Stimulated activated CD8-positive, alpha-beta memory T cell treated with anti-CD3 and anti-CD28 coated beads, Interleukin-12 subunit alpha, Interleukin-12 subunit beta, amount 100 ng/mL, for 1 hour (primary cell): ENCODE measurements around the gene TOB2.
A peak's percentile ranks its signal among the peaks of the same experiment; 100 is the strongest.
"Not testable (repeated sequence)": the region's sequence is repeated elsewhere in the genome, so short reads cannot be mapped to it uniquely, and the experiment has no call there.

Source experiments
- DNase-seq: peaks from one replicate; pipeline ENCODE4 v3.0.0-alpha.2; 2020; ENCODE audit warnings: low read depth

TOB2 gene

GRCh38 chr22:41425660-41426365 lies 20.8 kb downstream of the TOB2 start:
- DNase-seq = no peak

DNA sequence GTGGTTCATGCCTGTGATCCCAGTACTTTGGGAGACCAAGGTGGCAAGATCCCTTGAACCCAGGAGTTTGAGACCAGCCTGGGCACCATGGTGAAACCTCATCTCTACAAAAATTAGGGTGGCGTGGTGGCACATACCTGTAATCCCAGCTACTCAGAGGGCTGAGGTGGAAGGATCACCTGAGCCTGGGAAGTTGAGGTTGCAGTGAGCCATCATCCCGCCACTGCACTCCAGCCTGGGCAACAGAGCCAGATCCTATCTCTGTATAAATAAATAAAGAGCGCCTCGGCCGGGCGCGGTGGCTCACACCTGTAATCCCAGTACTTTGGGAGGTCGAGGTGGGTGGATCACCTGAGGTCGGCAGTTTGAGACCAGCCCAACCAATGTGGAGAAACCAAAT lies 27.9 kb downstream of the TOB2 start:
- DNase-seq = no peak

DNA sequence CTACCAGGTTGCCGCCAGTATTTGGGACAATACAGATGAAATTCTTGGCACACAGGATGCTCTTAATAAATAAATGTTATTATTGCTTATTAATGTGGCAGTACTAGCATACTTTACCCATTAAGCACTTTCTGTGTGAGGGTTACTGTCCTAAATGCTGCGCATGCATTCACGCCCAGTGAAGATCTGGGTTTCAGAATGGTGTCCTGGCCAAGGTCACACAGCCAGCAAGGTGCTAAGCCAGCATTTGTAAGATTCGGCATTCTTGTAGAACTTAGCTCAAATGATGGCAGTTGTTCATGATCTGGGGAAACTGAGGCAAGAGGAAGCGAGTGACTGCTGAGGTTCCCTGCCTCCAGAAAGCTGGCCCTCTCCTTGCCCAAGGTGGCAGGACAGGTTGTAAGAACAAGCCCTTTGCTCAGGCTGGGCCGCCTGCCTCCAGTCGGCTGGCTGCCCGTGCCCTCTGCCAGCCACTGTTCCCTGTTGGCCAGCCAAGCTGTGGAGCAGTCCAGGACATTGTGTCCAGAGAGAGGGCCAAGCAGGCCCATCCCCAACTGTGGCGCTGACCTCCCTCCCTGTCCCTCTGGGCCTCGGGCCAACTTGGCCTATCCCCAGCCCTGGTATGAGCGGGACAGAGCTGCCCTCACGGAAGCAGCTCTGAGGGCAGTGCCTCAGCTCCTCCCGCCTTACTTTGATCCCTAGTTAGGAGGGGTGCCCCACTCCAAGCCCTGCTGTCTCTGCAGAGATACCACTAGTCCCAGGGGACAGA lies 28.8 kb downstream of the TOB2 start:
- no peak for DNase-seq

DNA sequence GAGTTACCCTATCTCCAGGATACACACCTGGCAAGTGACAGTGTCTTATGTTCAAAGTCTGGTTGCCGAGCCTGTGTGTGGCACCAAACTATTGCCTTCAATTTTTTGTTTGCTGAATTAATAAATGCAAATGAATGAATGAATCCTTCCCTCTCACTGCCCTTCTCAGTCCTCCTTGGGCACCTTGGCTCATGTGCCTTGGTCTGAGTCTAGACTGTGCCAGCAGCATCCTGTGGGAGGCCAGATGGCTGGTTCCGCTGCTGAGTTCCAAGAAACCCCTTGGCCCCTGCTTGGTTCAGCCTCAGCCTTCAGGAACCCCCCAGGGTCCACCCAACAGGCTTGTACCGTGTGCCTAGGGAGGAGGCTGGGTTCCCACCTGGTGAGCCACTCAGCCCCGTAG lies 31.0 kb downstream of the TOB2 start:
- no peak for DNase-seq

DNA sequence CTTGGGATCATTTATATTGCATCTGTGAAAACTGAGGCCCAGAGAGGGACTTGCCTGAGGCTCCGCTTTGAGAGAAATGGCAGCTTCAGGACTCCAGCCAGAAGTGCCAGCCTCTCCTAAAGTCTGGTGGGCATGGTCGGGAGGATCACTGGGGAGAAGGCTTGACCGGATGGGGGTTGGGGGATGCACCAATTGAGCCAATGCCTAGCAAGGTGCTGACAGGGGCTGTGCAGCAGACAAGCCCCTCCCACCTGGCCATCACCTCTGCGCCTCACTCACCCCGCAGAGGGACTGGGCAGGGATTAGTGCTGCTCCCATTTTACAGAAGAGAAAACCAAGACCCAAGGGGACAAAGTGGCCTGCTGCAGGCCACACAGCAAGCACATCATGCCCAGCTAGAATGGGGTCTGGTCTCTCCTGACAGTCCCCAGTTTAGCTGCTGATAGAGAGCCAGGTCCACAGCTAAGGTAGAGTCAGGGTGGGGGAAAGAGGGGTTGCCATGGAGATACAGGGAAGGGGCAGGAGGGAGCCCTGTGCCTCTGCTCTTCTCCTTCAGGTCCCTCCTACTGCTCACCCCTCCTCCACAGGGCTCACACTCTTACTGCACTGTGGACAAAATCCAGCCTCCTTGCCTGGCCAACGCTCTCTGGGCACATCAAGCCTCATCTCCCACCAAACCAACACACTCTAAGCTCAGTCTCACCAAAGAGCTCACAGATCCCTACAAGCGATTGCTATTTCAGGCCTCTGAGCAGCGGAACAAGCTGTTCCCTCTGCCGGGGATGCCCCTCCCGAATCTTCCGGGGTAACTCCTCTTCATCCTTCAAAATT lies 35.4 kb downstream of the TOB2 start:
- no peak for DNase-seq

DNA sequence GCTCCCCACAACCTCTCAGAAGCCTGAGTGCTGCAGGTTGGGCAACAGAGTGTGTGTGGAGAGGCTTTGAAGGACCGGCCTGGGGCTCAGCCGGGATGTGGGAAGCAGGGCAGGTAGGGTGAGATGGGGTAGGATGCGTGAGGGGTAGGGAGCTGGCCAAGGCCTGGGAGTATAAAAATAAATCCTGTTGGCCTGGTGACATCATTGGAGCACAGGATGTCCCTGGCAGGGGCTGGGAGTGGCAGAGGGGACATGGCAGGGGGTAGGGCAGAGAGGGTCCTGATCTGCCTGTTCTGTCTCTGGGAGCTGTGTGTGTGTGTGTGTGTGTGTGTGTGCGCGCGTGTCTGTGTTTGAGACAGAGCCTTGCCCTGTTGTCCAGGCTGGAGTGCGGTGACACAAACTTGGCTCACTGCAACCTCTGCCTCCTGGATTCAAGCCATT lies 36.3 kb downstream of the TOB2 start:
- no peak for DNase-seq

DNA sequence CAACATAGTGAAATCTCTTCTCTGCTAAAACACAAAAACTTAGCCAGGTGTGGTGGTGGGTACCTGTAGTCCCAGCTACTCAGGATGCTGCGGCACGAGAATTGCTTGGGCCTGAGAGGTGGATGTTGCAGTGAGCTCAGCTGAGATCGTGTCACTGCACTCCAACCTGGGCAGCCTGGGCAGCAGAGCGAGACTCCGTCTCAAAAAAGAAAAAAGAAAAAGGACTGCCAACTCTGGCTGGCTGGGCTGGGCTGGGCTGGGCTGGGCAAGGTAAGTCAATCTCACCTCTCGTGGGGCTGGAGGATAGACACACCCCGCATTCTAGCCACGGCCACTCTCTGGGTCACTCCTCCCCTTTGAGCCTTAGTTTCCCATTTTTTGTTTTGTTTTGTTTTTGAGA lies 37.9 kb downstream of the TOB2 start:
- DNase-seq = no peak

DNA sequence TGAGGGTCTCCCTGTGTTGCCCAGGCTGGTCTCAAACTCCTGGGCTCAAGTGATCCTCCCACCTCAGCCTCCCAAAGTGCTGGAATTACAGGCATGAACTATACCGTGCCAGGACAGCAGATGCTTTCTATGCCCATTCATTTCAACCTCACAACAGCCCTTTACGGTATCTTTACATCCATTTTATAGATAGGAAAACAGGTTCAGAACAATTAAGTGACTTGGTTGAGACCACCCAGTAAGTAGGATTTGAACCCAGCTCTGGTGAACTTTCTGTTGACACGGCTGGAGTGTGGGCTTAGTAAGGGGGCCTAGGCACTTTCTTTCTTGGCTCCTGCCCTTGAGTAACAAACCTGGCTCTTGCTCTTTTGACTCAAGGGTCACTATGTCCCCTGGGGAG lies 39.2 kb downstream of the TOB2 start:
- no peak for DNase-seq

- DNase-seq = no peak
These were observed 40.2 kb downstream of the TOB2 start for GRCh38 chr22:41406410-41406809.

GRCh38 chr22:41405588-41405987 lies 41.0 kb downstream of the TOB2 start:
- DNase-seq = no peak

DNA sequence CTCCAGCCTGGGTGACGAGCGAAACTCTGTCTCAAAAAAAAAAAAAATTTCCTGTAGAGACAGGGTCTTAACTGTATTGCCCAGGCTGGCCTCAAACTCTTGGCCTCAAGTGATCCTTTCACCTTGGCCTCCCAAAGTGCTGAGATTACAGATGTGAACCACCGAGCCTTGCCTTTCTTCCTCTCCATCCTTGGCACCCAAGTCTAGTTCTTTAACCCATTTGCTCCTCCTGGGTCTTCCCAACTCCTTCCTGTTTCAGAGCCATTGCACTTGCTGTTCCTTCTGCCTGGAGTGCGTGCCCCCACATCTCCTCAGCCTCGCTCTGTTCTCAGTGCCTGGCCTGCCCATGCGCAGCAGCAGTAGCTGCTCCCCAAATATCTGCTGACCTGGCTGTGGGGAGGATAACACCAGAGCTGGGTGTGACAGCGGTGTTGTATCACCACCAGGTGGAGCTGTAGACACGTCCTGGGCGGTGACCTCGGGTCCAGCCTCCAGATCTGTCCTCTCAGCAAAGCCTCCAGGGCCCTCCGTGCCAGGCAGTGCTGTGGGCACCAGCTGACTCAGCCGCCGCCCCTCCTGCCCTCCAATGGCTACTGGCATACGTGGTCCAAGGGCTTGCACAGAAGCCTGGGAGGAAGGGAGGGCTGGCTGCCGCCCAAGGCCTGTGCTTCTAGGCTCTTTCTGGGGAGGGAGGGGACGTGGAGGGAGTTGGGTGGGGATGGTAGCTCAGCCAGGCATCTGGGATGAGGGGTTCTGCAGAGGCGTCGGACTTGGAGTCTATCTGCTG lies 42.9 kb downstream of the TOB2 start:
- peak; percentile 69 for DNase-seq

DNA sequence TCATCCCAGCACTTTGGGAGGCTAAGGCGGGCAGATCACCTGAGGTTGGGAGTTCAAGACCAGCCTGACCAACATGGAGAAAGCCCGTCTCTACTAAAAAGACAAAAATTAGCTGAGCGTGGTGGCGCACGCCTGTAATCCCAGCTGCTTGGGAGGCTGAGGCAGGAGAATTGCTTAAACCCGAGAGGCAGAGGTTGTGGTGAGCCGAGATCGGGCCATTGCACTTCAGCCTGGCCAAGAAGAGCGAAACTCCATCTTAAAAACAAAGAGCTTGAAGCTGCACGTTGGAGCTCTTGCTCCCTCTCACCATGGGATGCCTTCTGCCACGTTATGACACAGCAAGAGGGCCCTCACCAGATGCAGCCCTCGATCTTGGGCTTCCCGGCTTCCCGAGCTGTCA lies 43.8 kb downstream of the TOB2 start:
- DNase-seq = not testable (repeated sequence)

- no peak for DNase-seq
These were observed 44.6 kb downstream of the TOB2 start for GRCh38 chr22:41401781-41402648.

- DNase-seq = no peak
These were observed 47.7 kb downstream of the TOB2 start for GRCh38 chr22:41398921-41399320.

GRCh38 chr22:41397143-41397811 lies 49.3 kb downstream of the TOB2 start:
- no peak for DNase-seq

- no peak for DNase-seq
These were observed 50.9 kb downstream of the TOB2 start for GRCh38 chr22:41395531-41396240.

- DNase-seq = no peak
These were observed 52.6 kb downstream of the TOB2 start for GRCh38 chr22:41394012-41394356.

GRCh38 chr22:41387341-41387740 lies 59.3 kb downstream of the TOB2 start:
- no peak for DNase-seq

DNA sequence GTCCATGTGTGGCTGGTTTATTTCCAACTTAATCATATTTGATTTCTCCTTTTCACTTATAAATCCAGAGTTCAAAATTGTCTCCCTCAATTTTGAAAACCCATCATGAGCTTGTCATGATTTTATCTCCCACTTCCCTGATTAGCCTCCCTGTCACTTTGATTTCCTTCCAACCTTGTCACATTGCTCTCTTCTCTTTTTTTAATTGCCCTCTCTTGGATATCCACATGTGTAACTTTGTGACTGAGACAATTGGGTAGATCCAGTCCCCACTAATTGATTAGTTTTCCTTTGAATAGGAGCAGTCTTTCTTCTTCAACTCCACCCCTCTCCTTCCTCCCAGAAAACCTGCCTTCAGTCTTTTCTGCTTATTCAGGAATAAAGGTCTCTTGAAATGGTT lies 62.5 kb downstream of the TOB2 start:
- no peak for DNase-seq
